HG03442 (cell line): ENCODE measurements around the gene ZBTB45.
"Not testable (repeated sequence)": the region's sequence is repeated elsewhere in the genome, so short reads cannot be mapped to it uniquely, and the experiment has no call there.

Experiments used
- ATAC-seq: cut with Tn5 transposase; IDR thresholded peaks from one replicate; pipeline ENCODE4 v1.9.1; 2021; ENCODE audit warnings: mild to moderate bottlenecking, moderate library complexity; ENCODE audit not compliant: unreplicated experiment

ZBTB45 gene

GRCh38 chr19:58477130-58477529 is 42.5 kb downstream of the ZBTB45 start:
- ATAC-seq, result no peak

GRCh38 chr19:58476498-58477015 is 43.1 kb downstream of the ZBTB45 start:
- peak; percentile 1 for ATAC-seq

GRCh38 chr19:58475714-58476497 is 43.7 kb downstream of the ZBTB45 start, which contains the start of gene ZNF446:
ZNF446 (plus strand) TSS chr19:58476352; CDS start chr19:58477219, 867 bp downstream.
- ATAC-seq, result peak; percentile 74

- peak; percentile 8 for ATAC-seq
Measured at GRCh38 chr19:58474997-58475713, 44.5 kb downstream of the ZBTB45 start.

GRCh38 chr19:58474291-58474996 is 45.2 kb downstream of the ZBTB45 start:
- ATAC-seq, result no peak

GRCh38 chr19:58473775-58474174 is 45.8 kb downstream of the ZBTB45 start:
- ATAC-seq, result no peak

- ATAC-seq, result no peak
Measured at GRCh38 chr19:58471736-58472135, 47.9 kb downstream of the ZBTB45 start.

GRCh38 chr19:58470837-58471543 is 48.6 kb downstream of the ZBTB45 start:
- not testable (repeated sequence) for ATAC-seq

- ATAC-seq, result no peak
Measured at GRCh38 chr19:58469241-58470013, 50.2 kb downstream of the ZBTB45 start.

GRCh38 chr19:58468216-58468839 is 51.3 kb downstream of the ZBTB45 start:
- no peak for ATAC-seq

GRCh38 chr19:58466760-58467589 is 52.6 kb downstream of the ZBTB45 start, which contains the start of gene ZNF324:
ZNF324 (plus strand) TSS chr19:58467080; CDS start chr19:58469186, 2,106 bp downstream.
- peak; percentile 85 for ATAC-seq

GRCh38 chr19:58466089-58466759 is 53.4 kb downstream of the ZBTB45 start:
- ATAC-seq, result peak; percentile 17
